HEK293 (cell line): ENCODE data around the gene HLA-DPA1.

Experiments
- BCL11B ChIP-seq: fragments of 450-650 bp; formaldehyde crosslinking; IDR thresholded peaks from 2 replicates; pipeline ENCODE4 v1.5.1; 2016; ENCODE audit warnings: low read depth, missing biosample characterization, missing genetic modification characterization
- BCL6B ChIP-seq: fragments of 450-650 bp; formaldehyde crosslinking; IDR thresholded peaks from 2 replicates; pipeline ENCODE4 v1.5.1; 2017; ENCODE audit warnings: missing biosample characterization, missing genetic modification characterization
- FEZF1 ChIP-seq: fragments of 450-650 bp; formaldehyde crosslinking; IDR thresholded peaks from 2 replicates; pipeline ENCODE4 v1.5.1; 2016; ENCODE audit warnings: missing biosample characterization, missing genetic modification characterization
- REPIN1 ChIP-seq: fragments of 450-650 bp; formaldehyde crosslinking; IDR thresholded peaks from 2 replicates; pipeline ENCODE4 v1.5.1; 2017; ENCODE audit warnings: missing biosample characterization, missing genetic modification characterization, low read depth
- SALL2 ChIP-seq: fragments of 450-650 bp; formaldehyde crosslinking; IDR thresholded peaks from 2 replicates; pipeline ENCODE4 v1.5.0; 2017; ENCODE audit warnings: missing biosample characterization, mild to moderate bottlenecking, missing genetic modification characterization, borderline replicate concordance
- ZBTB1 ChIP-seq: fragments of 450-650 bp; formaldehyde crosslinking; IDR thresholded peaks from 2 replicates; pipeline ENCODE4 v1.5.1; 2016; ENCODE audit warnings: missing biosample characterization, missing genetic modification characterization
- ZBTB10 ChIP-seq: fragments of 450-650 bp; formaldehyde crosslinking; IDR thresholded peaks from 2 replicates; pipeline ENCODE4 v1.5.1; 2016; ENCODE audit warnings: missing biosample characterization, missing genetic modification characterization
- ZFHX2 ChIP-seq: fragments of 450-650 bp; formaldehyde crosslinking; conservative IDR thresholded peaks from 2 replicates; pipeline ENCODE4 v1.5.1; 2016; ENCODE audit warnings: missing biosample characterization, missing genetic modification characterization
- ZNF157 ChIP-seq: fragments of 450-650 bp; formaldehyde crosslinking; IDR thresholded peaks from 2 replicates; pipeline ENCODE4 v1.5.1; 2016; ENCODE audit warnings: missing biosample characterization, missing genetic modification characterization
- ZNF184 ChIP-seq: fragments of 450-650 bp; IDR thresholded peaks from 2 replicates; pipeline ENCODE4 v1.5.1; 2018; ENCODE audit warnings: missing biosample characterization, mild to moderate bottlenecking, missing genetic modification characterization
- ZNF19 ChIP-seq: fragments of 450-650 bp; formaldehyde crosslinking; IDR thresholded peaks from 2 replicates; pipeline ENCODE4; 2016; ENCODE audit warnings: missing biosample characterization, missing genetic modification characterization, low read depth
- ZNF26 ChIP-seq: fragments of 450-650 bp; formaldehyde crosslinking; IDR thresholded peaks from 2 replicates; pipeline ENCODE4 v1.5.1; 2016; ENCODE audit warnings: missing biosample characterization, missing genetic modification characterization
- ZNF280D ChIP-seq: fragments of 450-650 bp; formaldehyde crosslinking; IDR thresholded peaks from 2 replicates; pipeline ENCODE4 v1.5.1; 2016; ENCODE audit warnings: missing biosample characterization, missing genetic modification characterization
- ZNF292 ChIP-seq: fragments of 450-650 bp; formaldehyde crosslinking; IDR thresholded peaks from 2 replicates; pipeline ENCODE4 v1.5.1; 2016; ENCODE audit warnings: low read depth, missing biosample characterization, missing genetic modification characterization, borderline replicate concordance
- ZNF433 ChIP-seq: fragments of 450-650 bp; formaldehyde crosslinking; IDR thresholded peaks from 2 replicates; pipeline ENCODE4 v1.5.1; 2016; ENCODE audit warnings: missing biosample characterization, missing genetic modification characterization, low read depth
- ZNF48 ChIP-seq: fragments of 450-650 bp; formaldehyde crosslinking; IDR thresholded peaks from 2 replicates; pipeline ENCODE4 v1.5.1; 2016; ENCODE audit warnings: missing biosample characterization, missing genetic modification characterization
- ZNF488 ChIP-seq: fragments of 450-650 bp; formaldehyde crosslinking; IDR thresholded peaks from 2 replicates; pipeline ENCODE4 v1.5.1; 2016; ENCODE audit warnings: missing biosample characterization, missing genetic modification characterization
- ZNF529 ChIP-seq: fragments of 450-650 bp; formaldehyde crosslinking; IDR thresholded peaks from 2 replicates; pipeline ENCODE4 v1.5.1; 2017; ENCODE audit warnings: missing genetic modification characterization, missing biosample characterization; ENCODE audit not compliant: insufficient replicate concordance
- ZNF560 ChIP-seq: fragments of 450-650 bp; formaldehyde crosslinking; IDR thresholded peaks from 2 replicates; pipeline ENCODE4 v1.5.1; 2017; ENCODE audit warnings: missing biosample characterization, missing genetic modification characterization, borderline replicate concordance
- ZNF624 ChIP-seq: fragments of 450-650 bp; formaldehyde crosslinking; IDR thresholded peaks from 2 replicates; pipeline ENCODE4 v1.5.1; 2017; ENCODE audit warnings: missing biosample characterization, missing genetic modification characterization
- ZNF768 ChIP-seq: fragments of 450-650 bp; formaldehyde crosslinking; IDR thresholded peaks from 2 replicates; pipeline ENCODE4 v1.5.1; 2018; ENCODE audit warnings: missing biosample characterization, mild to moderate bottlenecking, missing genetic modification characterization
- ZNF785 ChIP-seq: fragments of 450-650 bp; formaldehyde crosslinking; IDR thresholded peaks from 2 replicates; pipeline ENCODE4 v1.5.1; 2016; ENCODE audit warnings: missing biosample characterization, missing genetic modification characterization
- ZNF792 ChIP-seq: fragments of 450-650 bp; formaldehyde crosslinking; IDR thresholded peaks from 2 replicates; pipeline ENCODE4 v1.5.1; 2016; ENCODE audit warnings: missing biosample characterization, missing genetic modification characterization
- ZSCAN16 ChIP-seq: fragments of 450-650 bp; formaldehyde crosslinking; IDR thresholded peaks from 2 replicates; pipeline ENCODE4 v1.5.1; 2016; ENCODE audit warnings: missing biosample characterization, missing genetic modification characterization
- TF ChIP-seq, protein P1 (sequence below): fragments of 450-650 bp; formaldehyde crosslinking; IDR thresholded peaks from 2 replicates; pipeline ENCODE4 v1.5.1; 2016; ENCODE audit warnings: missing biosample characterization, missing genetic modification characterization
- TF ChIP-seq, protein P2 (sequence below): fragments of 450-650 bp; formaldehyde crosslinking; IDR thresholded peaks from 2 replicates; pipeline ENCODE4 v1.5.1; 2016; ENCODE audit warnings: missing biosample characterization, missing genetic modification characterization

Gene HLA-DPA1

GRCh38 chr6:33080127-33081089 lies 7.0 kb upstream of the HLA-DPA1 start (continued):
- TF ChIP-seq ZBTB10, result peak; percentile 29; the same call in 1 of the 2 replicates
- TF ChIP-seq SALL2 (tag by site-specific recombination), result no peak
- TF ChIP-seq, protein P1, sequence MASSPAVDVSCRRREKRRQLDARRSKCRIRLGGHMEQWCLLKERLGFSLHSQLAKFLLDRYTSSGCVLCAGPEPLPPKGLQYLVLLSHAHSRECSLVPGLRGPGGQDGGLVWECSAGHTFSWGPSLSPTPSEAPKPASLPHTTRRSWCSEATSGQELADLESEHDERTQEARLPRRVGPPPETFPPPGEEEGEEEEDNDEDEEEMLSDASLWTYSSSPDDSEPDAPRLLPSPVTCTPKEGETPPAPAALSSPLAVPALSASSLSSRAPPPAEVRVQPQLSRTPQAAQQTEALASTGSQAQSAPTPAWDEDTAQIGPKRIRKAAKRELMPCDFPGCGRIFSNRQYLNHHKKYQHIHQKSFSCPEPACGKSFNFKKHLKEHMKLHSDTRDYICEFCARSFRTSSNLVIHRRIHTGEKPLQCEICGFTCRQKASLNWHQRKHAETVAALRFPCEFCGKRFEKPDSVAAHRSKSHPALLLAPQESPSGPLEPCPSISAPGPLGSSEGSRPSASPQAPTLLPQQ, result no peak
- TF ChIP-seq ZNF560 (tag by site-specific recombination), result no peak
- no peak for TF ChIP-seq ZBTB1
- TF ChIP-seq ZNF26, result no peak
- TF ChIP-seq ZSCAN16 (tag by site-specific recombination), result no peak
- no peak for TF ChIP-seq REPIN1 (tag by site-specific recombination)
- no peak for TF ChIP-seq ZNF785 (tag by site-specific recombination)
- TF ChIP-seq BCL11B, result no peak
- TF ChIP-seq, protein P2, sequence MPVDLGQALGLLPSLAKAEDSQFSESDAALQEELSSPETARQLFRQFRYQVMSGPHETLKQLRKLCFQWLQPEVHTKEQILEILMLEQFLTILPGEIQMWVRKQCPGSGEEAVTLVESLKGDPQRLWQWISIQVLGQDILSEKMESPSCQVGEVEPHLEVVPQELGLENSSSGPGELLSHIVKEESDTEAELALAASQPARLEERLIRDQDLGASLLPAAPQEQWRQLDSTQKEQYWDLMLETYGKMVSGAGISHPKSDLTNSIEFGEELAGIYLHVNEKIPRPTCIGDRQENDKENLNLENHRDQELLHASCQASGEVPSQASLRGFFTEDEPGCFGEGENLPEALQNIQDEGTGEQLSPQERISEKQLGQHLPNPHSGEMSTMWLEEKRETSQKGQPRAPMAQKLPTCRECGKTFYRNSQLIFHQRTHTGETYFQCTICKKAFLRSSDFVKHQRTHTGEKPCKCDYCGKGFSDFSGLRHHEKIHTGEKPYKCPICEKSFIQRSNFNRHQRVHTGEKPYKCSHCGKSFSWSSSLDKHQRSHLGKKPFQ, result no peak
- TF ChIP-seq ZNF184, result peak; percentile 26; the same call in 1 of the 2 replicates
- TF ChIP-seq ZNF292 (tag by site-specific recombination), result no peak
- TF ChIP-seq ZNF792 (tag by site-specific recombination), result no peak
- no peak for TF ChIP-seq ZNF624 (tag by site-specific recombination)
- no peak for TF ChIP-seq ZNF48
- TF ChIP-seq ZNF529 (tag by site-specific recombination), result no peak
- TF ChIP-seq ZFHX2, result peak; percentile 55
- TF ChIP-seq FEZF1 (tag by site-specific recombination), result no peak
- no peak for TF ChIP-seq ZNF768 (tag by site-specific recombination)
- no peak for TF ChIP-seq ZNF433 (tag by site-specific recombination)
- no peak for TF ChIP-seq ZNF488 (tag by site-specific recombination)
- no peak for TF ChIP-seq ZNF157
- TF ChIP-seq BCL6B, result peak; percentile 58; the same call in 1 of the 2 replicates
- no peak for TF ChIP-seq ZNF19 (tag by site-specific recombination)
- peak; percentile 95; the same call in 1 of the 2 replicates for TF ChIP-seq ZNF280D (tag by site-specific recombination)
